CMK (cell line): ENCODE results near the gene SLC28A3.
A peak's percentile ranks its signal among the peaks of the same experiment; 100 is the strongest.
"Not testable (repeated sequence)": the region's sequence is repeated elsewhere in the genome, so short reads cannot be mapped to it uniquely, and the experiment has no call there.

Experiments used
- DNase-seq: peaks from one replicate; pipeline ENCODE4 v3.0.0-alpha.2; 2010; ENCODE audit warnings: low read depth

Gene SLC28A3, protein sequence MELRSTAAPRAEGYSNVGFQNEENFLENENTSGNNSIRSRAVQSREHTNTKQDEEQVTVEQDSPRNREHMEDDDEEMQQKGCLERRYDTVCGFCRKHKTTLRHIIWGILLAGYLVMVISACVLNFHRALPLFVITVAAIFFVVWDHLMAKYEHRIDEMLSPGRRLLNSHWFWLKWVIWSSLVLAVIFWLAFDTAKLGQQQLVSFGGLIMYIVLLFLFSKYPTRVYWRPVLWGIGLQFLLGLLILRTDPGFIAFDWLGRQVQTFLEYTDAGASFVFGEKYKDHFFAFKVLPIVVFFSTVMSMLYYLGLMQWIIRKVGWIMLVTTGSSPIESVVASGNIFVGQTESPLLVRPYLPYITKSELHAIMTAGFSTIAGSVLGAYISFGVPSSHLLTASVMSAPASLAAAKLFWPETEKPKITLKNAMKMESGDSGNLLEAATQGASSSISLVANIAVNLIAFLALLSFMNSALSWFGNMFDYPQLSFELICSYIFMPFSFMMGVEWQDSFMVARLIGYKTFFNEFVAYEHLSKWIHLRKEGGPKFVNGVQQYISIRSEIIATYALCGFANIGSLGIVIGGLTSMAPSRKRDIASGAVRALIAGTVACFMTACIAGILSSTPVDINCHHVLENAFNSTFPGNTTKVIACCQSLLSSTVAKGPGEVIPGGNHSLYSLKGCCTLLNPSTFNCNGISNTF

DNA sequence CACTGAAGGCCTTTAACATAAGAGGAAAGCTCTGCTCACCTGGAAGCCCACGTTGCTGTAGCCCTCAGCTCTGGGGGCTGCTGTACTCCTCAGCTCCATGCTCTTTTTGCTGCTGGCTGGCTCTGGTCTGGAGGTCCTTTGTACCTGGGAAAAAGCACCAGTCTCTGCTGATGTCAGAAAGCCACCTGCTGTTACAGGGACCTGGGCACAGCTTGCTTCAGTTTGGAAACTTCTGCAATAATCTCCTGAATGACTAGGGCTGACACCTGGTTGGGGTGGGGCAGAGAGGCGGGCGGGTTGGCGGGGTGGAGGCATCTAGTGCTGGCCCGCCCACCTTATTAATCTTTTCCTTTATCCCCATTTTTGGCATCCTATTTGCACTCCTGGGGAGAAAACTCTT, at the start of gene SLC28A3:
Gene SLC28A3 (minus strand): TSS at position 224 of the 400 bp plus-strand sequence. CDS start 125 bp downstream, at position 99.
- no peak for DNase-seq

DNA sequence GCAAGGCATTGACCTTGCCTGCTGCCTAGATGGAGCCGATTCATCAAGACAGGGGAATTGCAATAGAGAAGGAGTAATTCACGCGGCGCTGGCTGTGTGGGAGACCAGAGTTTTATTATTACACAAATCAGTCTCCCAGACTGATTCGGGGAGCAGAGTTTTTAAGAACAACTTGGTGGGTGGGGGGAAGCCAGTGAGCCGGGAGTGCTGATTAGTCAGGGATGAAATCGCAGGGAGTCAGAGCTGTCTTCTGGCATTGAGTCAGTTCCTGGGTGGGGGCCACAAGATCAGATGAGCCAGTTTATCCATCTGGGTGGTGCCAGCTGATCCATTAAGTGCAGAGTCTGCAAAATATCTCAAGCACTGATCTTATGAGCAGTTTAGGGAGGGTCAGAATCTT, 49.7 kb upstream of the SLC28A3 start:
- DNase-seq, result not testable (repeated sequence)

DNA sequence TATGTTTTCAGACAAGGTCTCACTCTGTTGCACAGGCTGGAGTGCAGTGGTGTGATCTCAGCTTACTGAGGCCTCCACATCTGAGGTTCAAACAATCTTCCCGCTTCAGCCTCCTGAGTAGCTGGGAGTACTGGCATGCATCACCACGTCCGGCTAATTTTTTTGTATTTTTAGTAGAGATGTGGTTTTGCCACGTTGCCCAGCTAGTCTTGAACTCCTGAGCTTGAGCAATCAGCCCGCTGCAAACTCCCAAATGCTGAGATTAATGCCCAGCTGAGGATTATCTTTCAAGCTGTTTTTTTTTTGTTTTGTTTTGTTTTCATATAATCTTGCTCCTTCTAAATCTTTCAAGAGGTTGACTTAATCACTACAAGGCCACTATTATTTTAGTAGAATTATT, 47.3 kb upstream of the SLC28A3 start:
- no peak for DNase-seq

DNA sequence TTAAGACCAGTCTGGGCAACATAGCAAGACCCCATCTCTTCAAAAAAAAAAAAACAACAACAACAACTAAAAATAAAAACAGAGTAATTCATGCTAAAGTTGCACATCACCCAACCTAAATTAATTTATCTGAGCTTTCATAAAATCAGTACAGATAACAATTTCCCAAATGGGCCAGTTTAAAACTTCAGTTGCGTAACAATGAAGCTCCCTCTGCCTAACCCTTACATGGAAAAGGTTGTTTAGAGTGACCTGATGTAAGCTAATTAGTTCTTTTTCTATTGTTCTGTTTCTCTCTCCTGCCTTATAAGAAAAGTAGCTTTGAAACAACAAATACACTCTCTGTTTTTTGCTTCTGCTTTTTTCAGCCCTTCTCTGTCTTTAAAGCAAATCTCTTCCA, 46.2 kb upstream of the SLC28A3 start:
- DNase-seq, result no peak

DNA sequence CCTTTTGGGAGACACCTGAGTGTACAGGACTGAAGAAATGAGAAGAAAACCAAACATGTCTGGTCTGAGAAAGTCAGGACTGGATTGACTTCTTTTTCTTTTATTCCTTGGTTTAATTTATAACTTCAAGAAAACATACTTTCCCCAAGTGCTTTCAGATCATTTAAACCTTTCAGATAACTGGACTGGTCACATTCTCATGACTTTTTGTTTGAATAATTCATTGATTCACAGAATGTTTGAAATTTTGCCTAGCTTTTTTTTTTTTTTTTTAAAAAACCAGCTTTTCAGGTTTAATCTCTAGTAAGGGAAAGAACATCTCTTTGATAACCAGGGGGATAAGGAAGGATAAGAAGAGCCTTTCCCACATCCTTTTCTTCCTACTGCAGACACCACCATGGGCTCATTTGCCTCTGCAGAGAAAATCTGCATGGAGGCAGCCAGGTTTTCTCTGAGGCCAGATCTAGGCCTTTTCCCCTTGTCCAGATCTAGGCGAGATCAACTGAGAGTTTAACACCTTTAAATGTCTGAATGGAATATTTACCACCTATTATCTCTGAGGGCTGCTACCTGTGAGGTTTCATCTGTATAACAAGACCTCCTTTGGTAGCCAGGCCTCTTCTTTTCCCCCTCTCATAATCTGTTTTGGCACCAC, 45.0 kb upstream of the SLC28A3 start:
- no peak for DNase-seq

DNA sequence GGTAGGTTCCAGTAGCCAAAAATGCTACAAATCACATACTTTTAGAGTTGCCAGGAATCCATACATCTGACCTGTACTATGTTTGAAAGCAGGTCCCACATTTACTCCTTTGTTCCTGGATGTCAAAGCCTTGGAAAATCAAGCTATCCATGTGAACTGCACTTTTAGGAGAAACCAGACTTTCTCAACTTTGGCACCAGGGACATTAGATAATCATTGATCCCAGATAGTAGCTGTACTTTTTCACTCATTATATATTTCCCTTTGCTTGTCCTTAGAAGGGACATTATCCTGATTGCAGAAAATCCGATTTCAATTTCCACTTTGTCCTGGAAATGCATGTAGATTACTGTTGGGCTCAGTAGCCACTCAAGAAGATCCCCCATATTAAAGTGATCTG, 44.1 kb upstream of the SLC28A3 start:
- no peak for DNase-seq

DNA sequence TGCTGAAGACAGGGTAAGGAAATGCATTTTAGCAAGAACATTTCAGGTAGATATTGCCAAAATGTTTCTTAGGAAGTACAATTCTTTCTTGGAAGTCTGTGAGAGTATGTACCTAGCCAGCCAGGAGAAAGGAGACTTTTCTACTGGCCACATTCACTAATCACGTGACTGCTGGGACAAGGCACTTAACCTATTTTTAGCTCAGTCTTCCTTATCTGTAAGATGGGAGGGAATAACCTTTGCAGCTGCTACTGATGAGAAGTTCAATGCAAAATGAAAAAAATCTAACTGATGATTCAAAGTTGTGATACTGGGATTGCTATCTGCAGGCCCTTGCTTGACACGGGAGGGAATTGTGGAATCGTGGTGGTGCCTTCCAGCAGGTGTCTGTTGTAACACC, 42.6 kb upstream of the SLC28A3 start:
- no peak for DNase-seq

DNA sequence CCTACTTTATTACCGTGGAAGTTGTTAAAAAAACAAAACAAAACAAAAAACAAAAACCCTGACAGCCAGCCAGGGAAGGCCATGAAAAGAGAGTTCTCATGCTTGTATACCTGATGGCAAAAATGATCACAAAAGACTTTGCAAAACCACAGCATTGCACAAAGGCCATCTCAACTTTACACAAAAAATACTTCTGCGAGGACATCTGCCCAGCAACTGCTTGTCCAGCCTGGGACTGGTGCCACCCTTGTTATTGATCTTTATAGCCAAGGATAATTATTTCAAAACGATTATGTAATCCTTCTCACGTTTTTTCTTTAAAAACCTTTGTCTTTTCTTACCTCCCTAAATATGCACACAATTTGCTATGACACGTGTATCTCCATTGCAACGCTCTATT, 42.2 kb upstream of the SLC28A3 start:
- no peak for DNase-seq

DNA sequence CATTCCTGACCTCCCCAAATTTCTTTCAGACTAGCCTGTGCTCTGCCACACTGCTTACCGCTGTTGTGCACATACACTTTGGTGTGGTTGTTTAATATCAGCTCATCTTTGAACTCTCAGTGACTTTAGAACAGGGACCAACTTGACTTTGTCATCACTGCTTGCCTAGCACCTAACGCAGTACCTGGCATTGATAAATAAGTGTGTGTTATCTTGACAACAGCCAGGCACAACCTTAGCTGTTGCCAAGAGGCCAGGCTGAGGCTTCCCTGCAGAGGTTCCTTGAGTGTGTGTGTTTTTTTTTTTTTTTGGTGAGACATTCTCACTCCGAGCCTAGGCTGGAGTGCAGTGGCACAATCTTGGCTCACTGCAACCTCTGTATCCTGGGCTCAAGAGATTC, 41.0 kb upstream of the SLC28A3 start:
- DNase-seq, result no peak

DNA sequence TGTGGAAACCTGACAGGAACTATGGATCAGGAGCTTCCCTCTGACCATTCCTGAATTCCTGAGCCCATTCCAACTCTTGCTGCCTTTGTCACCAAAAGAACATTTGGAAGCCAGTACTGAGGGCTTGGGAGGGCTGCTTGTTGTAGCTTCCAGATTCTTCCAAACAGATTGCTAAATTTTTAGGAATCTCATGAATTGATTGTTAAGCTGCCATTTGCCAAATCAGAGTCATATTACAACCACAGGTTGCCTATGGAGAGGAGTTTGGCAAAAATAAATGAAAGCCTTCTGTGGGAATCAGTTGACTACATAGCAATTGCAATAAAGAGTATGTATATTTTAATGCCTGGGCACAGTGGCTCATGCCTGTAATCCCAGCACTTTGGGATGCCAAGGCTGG, 39.2 kb upstream of the SLC28A3 start:
- no peak for DNase-seq

DNA sequence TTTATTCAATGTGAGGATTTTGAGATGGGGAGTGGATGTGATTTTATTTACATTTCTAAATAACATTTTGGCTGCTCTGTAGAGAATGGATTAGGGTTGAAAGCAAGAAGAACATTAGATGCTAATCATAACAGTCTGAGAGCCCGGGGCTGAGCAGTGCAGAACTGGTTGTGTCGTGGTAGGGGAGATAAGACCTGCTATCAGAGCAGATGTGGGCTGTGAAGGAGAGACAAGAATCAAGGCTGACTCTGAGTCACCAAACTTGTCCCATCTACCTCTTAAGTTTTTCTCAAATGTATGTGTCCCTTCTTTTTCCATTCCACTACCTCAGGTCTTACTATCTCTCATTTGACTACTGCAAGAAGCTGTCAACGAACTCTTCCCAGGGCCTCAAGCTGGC, 35.4 kb upstream of the SLC28A3 start:
- DNase-seq, result no peak

DNA sequence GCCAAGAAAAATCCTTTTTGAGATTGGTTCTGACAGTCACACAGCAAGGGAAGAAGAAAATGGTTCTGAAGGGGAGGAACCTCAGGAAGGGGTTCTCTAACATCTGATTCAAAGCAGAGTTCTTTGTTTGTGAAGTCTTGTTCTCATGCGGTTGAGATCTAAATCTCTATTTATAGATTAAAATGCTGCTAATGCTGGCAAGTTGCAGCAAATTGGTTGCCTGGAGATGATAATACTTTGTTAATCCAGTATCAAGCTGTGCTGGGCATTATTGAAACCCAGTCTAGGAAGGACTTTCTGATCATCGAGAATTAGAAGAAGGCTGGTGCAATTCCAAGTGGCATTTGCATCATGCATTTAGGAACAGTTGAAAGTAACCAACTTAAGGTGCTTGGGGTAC, 34.0 kb upstream of the SLC28A3 start:
- DNase-seq, result no peak

DNA sequence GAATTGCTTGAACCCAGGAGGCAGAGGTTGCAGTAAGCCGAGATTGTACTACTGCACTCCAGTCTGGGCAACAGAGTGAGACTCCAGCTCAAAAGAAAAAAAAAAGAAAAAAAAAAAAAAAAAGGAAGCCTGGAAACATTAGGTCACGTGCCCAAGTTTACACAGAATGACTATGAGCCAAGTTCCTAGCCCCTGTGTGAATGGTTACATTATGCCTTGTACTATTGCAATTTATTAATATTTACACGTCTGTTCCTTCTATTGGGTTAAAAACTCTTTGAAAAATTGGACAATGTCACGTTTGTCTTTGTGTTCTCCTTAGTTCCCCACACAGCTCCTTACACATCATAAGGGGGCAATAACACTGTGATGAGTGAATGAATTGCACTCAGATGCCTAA, 33.5 kb upstream of the SLC28A3 start:
- DNase-seq, result no peak

DNA sequence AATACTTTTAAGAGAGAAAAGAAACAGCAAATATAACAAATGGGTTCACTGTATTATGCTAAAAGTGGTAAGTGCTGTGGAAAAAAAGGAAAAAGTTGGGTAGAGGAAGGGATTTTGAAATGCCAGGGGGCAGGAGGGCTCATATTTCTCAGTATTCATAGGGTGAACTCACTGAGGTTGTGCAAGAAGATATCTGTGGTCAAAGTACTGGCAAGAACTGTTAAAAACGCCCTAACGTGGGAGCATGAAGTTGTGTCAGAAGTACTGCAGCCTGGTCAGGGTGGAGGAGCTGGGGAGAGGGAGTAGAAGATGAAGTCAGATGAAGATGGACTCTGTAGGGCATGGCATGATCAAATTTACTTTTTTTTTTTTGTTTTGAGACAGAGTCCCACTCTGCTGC, 31.2 kb upstream of the SLC28A3 start:
- DNase-seq, result no peak

DNA sequence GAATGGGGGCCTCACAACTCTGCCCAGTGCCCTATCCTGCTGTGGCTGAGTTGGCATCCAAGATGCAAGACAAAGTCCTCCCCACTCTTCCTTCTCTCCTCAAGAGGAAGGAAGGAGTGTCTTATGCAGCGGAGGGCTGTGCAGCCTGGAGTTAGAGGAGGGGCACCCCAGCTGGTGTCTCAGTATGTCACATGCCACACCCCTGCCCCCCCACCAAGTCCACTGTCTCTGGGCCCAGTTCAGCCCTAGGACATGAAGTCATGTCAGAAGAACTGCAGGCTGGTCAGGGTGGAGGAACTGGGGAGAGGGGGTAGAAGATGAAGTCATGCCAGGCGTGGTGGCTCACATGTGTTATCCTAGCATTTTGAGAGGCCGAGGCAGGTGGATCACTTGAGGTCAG, 28.0 kb upstream of the SLC28A3 start:
- peak; percentile 35 for DNase-seq

DNA sequence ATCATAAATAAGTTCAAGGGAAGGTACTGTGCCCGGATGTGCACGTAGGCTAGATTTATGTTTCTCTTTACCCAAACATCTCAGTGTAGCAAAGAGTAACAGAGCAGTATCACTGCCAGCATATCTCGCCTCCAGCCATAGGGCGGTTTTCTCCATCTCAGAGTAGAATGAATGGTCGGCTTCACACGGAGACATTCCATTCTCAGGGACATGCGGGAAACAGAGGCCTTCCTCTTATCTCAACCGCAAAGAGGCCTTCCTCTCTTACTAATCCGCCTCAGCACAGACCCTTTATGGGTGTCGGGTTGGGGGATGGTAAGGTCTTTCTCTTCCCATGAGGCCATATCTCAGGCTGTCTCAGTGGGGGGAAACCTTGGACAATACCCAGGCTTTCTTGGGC, 27.2 kb upstream of the SLC28A3 start:
- not testable (repeated sequence) for DNase-seq

DNA sequence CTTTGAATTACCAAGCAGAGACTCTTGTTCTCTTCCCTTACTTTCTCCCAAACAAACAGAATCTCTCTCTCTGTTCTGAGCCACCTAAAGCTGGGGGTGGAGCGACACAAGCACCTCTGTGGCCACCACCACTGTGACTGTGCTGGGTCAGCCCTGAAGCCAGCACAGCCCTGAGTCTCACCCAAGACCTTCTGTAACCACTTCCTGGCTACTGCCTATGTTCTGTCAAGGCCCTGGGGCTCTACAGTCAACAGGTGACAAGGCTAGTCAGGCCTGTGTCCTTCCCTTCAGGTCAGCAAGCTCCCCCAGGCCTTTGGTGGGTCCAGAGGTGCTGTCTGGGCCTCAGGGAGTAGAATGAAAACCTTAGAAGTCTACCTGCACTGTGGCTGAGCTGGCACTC, 26.1 kb upstream of the SLC28A3 start:
- no peak for DNase-seq

DNA sequence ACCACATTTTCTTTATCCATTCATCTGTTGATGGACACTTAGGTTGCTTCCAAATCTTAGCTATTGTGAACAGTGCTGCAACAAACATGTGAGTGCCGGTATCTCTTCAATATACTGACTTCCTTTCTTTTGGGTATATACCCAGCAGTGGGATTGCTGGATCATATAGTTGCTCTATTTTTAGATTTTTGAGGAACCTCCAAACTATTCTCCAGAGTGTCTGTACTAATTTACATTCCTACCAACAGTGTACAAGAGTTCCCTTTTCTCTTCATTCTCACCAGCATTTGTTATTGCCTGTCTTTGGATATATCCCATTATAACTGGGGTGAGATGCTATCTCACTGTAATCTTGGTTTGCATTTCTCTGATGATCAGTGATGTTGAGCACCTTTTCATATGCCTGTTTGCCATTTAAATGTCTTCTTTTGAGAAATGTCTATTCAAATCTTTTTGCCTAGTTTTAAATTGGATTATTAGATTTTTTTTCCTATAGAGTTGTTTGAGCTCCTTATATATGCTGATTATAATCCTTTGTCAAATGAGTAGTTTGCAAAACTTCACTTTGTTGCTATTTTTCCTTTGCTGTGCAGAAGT, 24.4 kb upstream of the SLC28A3 start:
- DNase-seq, result not testable (repeated sequence)

DNA sequence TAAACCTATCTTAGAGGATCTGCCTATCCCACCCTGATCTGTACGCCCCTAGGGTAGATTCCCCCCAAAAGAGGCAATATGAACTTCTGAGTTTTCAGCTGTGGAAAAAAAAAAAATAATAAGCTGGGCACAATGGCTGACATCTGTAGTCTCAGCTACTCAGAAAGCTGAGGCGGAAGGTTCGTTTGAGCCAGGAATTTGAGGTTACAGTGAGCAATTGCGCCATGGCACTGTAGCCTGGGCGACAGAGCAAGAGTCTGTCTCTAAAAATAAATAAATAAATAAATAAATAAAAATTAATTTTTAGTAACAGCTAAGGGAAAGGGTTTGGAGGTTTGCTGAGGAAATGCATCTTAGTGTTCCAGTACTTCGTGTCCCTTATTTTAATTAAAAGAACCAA, 21.1 kb upstream of the SLC28A3 start:
- no peak for DNase-seq

DNA sequence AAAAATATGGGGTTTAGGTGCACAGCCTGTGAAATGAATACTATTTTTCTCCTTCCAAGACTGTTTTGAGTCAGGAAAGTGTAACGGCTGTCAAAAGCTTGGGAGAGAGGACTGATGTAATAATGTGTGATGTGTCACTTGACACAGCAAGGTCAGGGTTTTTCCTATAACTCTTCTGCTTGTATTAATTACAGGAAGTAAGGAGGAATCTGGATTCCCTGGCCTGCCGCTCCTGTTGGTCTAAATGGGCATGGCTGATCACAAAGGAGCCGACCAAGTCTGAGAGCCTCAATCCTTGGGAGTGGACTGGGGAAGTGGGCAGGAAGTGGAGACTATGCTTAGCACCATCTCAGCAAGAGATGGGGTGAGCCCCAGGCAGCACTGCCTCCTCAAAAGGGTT, 16.7 kb upstream of the SLC28A3 start:
- no peak for DNase-seq

DNA sequence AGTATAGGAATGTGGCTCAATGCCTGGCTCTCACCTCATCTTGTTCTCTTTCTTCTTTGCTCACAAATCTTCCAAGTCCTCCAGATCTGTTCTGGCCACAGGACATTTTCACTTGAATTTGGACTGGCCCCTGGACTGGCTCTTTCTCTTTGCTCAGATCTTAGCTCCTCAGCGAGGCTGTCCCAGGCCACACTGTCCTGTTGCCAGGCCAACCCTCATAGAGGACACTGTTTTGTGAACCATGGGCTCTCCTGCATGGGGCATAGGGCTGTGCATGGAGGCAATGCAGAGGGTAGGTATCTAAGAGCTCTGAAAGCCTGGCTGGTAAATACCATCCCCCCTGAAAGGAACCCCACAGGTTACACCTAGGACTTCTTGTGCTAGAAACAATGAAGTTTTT, 13.5 kb upstream of the SLC28A3 start:
- DNase-seq, result no peak

DNA sequence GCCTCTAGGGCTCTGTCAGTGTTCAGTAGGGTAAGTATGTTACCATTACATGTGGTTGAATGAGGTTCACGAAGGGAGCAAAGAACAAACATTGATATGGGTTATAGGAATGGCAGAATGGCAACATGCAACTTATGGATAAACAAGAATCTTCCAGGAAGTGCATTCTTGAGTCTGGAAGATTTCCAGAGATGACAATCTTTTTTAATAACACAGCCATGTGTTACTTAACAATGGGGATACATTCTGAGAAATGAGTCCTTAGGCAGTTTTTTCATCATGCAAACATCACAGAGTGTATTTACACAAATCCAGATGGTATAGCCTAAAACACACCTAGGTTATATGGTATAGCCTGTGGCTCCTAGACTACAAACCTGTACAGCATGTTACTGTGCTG, 9.1 kb upstream of the SLC28A3 start:
- no peak for DNase-seq

DNA sequence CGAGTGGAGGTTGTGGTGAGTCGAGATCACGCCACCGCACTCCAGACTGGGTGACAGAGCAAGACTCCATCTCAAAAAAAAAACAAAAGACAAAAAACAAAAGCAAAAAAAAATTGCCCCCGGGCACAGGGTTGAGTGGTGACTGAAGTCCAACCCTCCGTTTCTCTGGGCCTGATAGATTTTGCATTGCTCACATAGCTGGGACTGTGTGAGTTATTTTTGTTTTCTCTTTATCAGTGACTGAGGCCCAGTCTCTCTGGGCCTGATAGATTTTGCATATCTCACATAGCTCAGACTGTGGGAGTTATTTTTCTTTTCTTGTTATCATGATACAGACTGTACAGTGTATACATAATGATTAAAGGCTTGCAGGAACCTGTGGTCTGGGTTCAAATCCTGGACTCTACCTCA, 2.6 kb upstream of the SLC28A3 start:
- peak; percentile 4 for DNase-seq
